WTC11 (cell line): ENCODE measurements around the gene FNDC3B. TPM values are rescaled to one million over a fixed set of nuclear protein-coding genes. Genes with fewer than 3 reads are reported as not detected.

Experiments used
- ATAC-seq: fragments of 200-7000 bp; cut with Tn5 transposase; 2 replicates; pipeline ENCODE4 v1.10.0; 2021; ENCODE audit warnings: mild to moderate bottlenecking, moderate library complexity
- CTCF ChIA-PET: fragments of 300-600 bp; sonication (Branson Sonifier 250); formaldehyde crosslinking; loops from one replicate; lab custom pipeline; 2021; ENCODE audit warnings: antibody characterized with exemption; lab: Charles Lee
- POLR2A ChIA-PET: fragments of 350-600 bp; sonication (Branson Sonifier 250); formaldehyde crosslinking; loops from one replicate; lab custom pipeline; 2021; ENCODE audit warnings: antibody characterized with exemption; lab: Charles Lee
- DNase-seq: peaks from one replicate; pipeline ENCODE4 v3.0.0; 2021; ENCODE audit warnings: low spot score
- H3K27ac Mint-ChIP-seq: 2 replicates; pipeline ENCODE4 v1.8.0; 2021; ENCODE audit warnings: mixed read lengths
- H3K27me3 Mint-ChIP-seq: 2 replicates; pipeline ENCODE4 v1.8.0; 2021; ENCODE audit warnings: low read depth, mild to moderate bottlenecking, moderate library complexity, mixed read lengths
- H3K36me3 Mint-ChIP-seq: 2 replicates; pipeline ENCODE4 v1.8.0; 2021; ENCODE audit warnings: mixed read lengths
- H3K4me1 Mint-ChIP-seq: 2 replicates; pipeline ENCODE4 v1.8.0; 2022; ENCODE audit warnings: mixed read lengths
- H3K4me3 Mint-ChIP-seq: 2 replicates; pipeline ENCODE4 v1.8.0; 2021; ENCODE audit warnings: mild to moderate bottlenecking, moderate library complexity, mixed read lengths
- H3K9me3 Mint-ChIP-seq: 2 replicates; pipeline ENCODE4 v1.8.0; 2021; ENCODE audit warnings: mixed read lengths
- ATF1 ChIP-seq: sonication (generic); formaldehyde crosslinking; IDR thresholded peaks from 2 replicates; pipeline ENCODE4 v1.8.1; 2023; ENCODE audit warnings: mild to moderate bottlenecking, moderate library complexity, missing genetic modification reagents
- CBFB ChIP-seq: sonication (generic); formaldehyde crosslinking; IDR thresholded peaks from 2 replicates; pipeline ENCODE4 v1.8.1; 2022; ENCODE audit warnings: mild to moderate bottlenecking, low read depth, missing genetic modification reagents
- FOXJ3 ChIP-seq: sonication (generic); formaldehyde crosslinking; IDR thresholded peaks from 2 replicates; pipeline ENCODE4 v1.9.0; 2021; ENCODE audit warnings: missing genetic modification reagents, mild to moderate bottlenecking, borderline replicate concordance
- HMGA2 ChIP-seq: fragments of 250-450 bp; sonication (Bioruptor Pico); IDR thresholded peaks from 2 replicates; pipeline ENCODE4 v1.4.0; 2021; ENCODE audit warnings: mild to moderate bottlenecking, moderate library complexity
- IRF2 ChIP-seq: sonication (generic); formaldehyde crosslinking; IDR thresholded peaks from 2 replicates; pipeline ENCODE4 v1.8.0; 2022; ENCODE audit warnings: low read depth, missing genetic modification reagents, borderline replicate concordance
- JAZF1 ChIP-seq: fragments of 250-450 bp; sonication (Bioruptor Pico); IDR thresholded peaks from 2 replicates; pipeline ENCODE4 v1.9.0; 2021; ENCODE audit warnings: moderate library complexity, mild to moderate bottlenecking, inconsistent platforms
- KAT7 ChIP-seq: sonication (generic); formaldehyde crosslinking; IDR thresholded peaks from 2 replicates; pipeline ENCODE4 v1.8.1; 2023; ENCODE audit warnings: missing genetic modification reagents, mild to moderate bottlenecking, borderline replicate concordance
- MXD4 ChIP-seq: fragments of 250-450 bp; sonication (Bioruptor Pico); IDR thresholded peaks from 2 replicates; pipeline ENCODE4 v1.8.0; 2021; ENCODE audit warnings: mild to moderate bottlenecking, moderate library complexity, borderline replicate concordance
- NFE2L1 ChIP-seq: sonication (generic); formaldehyde crosslinking; IDR thresholded peaks from 2 replicates; pipeline ENCODE4 v1.8.1; 2023; ENCODE audit warnings: missing genetic modification reagents
- NR3C1 ChIP-seq: sonication (generic); formaldehyde crosslinking; conservative IDR thresholded peaks from 2 replicates; pipeline ENCODE4 v1.8.1; 2023; ENCODE audit warnings: low read depth, mild to moderate bottlenecking, missing genetic modification reagents
- SMAD4 ChIP-seq: sonication (generic); formaldehyde crosslinking; IDR thresholded peaks from 2 replicates; pipeline ENCODE4 v1.8.0; 2022; ENCODE audit warnings: mild to moderate bottlenecking, missing genetic modification reagents
- ZNF232 ChIP-seq: sonication (generic); formaldehyde crosslinking; IDR thresholded peaks from 2 replicates; pipeline ENCODE4 v1.8.0; 2022; ENCODE audit warnings: mild to moderate bottlenecking, missing genetic modification reagents
- ZNF396 ChIP-seq: fragments of 250-450 bp; sonication (Bioruptor Pico); IDR thresholded peaks from 2 replicates; pipeline ENCODE4 v1.8.0; 2021; ENCODE audit warnings: mild to moderate bottlenecking, moderate library complexity, borderline replicate concordance
- total RNA-seq: library from RNA; stranded (reverse); gene quantifications from 3 replicates; pipeline ENCODE4 v1.2.3, GENCODE V29; 2021
- TF ChIP-seq, protein P1 (sequence below): sonication (generic); formaldehyde crosslinking; IDR thresholded peaks from 2 replicates; pipeline ENCODE4 v1.8.1; 2023; ENCODE audit warnings: mild to moderate bottlenecking, missing genetic modification reagents
- TF ChIP-seq, protein P2 (sequence below): sonication (generic); formaldehyde crosslinking; IDR thresholded peaks from 2 replicates; pipeline ENCODE4 v1.8.1; 2022; ENCODE audit warnings: mild to moderate bottlenecking, missing genetic modification reagents, moderate library complexity, borderline replicate concordance
- TF ChIP-seq, protein P3 (sequence below): sonication (generic); formaldehyde crosslinking; IDR thresholded peaks from 2 replicates; pipeline ENCODE4 v1.8.1; 2023; ENCODE audit warnings: mild to moderate bottlenecking, missing genetic modification reagents

The FNDC3B gene
- total RNA-seq, 1 experiment from 2014 or later: 42.8 TPM

DNA sequence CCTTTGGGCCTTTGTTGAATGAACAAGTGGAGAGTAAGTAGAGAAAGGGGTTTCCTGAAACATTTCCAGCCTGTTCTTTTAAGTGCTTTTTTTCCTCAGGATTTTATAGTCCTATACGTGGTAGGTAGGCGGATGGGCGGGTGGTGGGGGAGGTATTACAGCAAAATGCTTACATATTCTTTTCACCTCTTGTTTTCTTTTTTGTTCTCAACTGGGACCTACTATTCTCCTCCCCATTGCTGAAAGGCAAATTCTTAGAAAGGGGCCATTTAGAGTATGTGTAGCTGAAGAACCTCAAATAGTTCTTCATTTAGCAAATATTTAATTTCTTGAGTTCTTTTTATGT, 135.8 kb downstream of the FNDC3B start:
- DNase-seq: no peak
- POLR2A ChIA-PET: no interaction called here
- TF ChIP-seq, protein P1, sequence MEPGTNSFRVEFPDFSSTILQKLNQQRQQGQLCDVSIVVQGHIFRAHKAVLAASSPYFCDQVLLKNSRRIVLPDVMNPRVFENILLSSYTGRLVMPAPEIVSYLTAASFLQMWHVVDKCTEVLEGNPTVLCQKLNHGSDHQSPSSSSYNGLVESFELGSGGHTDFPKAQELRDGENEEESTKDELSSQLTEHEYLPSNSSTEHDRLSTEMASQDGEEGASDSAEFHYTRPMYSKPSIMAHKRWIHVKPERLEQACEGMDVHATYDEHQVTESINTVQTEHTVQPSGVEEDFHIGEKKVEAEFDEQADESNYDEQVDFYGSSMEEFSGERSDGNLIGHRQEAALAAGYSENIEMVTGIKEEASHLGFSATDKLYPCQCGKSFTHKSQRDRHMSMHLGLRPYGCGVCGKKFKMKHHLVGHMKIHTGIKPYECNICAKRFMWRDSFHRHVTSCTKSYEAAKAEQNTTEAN: no peak
- TF ChIP-seq SMAD4 (no peak), ATF1 (CRISPR knock-in tag) (no peak), FOXJ3 (CRISPR knock-in tag) (no peak), IRF2 (CRISPR knock-in tag) (no peak)
- TF ChIP-seq, protein P2, sequence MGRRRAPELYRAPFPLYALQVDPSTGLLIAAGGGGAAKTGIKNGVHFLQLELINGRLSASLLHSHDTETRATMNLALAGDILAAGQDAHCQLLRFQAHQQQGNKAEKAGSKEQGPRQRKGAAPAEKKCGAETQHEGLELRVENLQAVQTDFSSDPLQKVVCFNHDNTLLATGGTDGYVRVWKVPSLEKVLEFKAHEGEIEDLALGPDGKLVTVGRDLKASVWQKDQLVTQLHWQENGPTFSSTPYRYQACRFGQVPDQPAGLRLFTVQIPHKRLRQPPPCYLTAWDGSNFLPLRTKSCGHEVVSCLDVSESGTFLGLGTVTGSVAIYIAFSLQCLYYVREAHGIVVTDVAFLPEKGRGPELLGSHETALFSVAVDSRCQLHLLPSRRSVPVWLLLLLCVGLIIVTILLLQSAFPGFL: no peak
- H3K4me3 Mint-ChIP-seq: peak overlapping the region; percentile 41
- H3K27ac Mint-ChIP-seq: peak overlapping the region; percentile 94
- H3K4me1 Mint-ChIP-seq: peaks cover 84% of the 10 kb centered on the region
- CTCF ChIA-PET: no interaction called here
- no peaks in the 10 kb centered on the region for H3K9me3 Mint-ChIP-seq
- H3K27me3 Mint-ChIP-seq: no peaks in the 10 kb centered on the region
- no peak for ATAC-seq
- H3K36me3 Mint-ChIP-seq: no peaks in the 10 kb centered on the region; the same call in 1 of the 2 replicates

DNA sequence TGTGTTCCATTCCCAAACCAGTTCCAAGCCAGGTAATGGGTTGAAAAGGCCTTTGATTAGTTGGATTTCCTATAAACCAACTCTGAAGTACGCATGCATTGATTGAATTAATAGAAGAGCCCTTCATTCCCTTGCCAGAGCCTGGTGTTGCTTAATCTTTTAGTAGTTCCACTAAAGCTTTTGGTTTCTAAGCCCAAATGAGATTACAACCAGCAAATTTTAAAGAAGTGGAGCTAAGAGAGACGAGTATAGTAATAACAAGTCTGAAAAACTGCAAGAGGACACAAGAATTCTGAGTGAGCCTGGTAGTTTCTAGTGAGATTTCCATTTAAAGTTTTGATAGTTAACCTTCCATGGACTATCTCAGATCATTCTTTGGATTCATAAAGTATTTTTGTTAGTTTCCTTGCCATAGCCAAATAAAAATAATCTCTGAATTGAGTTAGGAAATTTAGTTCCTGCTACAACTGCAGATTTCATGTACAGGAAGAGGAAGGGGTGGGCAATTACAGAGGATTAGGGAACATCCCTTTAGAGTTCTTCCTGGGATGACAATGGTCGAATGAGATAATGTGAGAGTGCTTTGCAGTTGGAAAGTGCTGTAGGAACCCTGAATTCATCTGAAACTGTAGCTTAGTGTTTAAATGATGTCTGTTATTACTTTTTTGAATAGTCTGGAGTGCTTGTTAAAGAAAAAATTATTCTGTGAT, 136.8 kb downstream of the FNDC3B start:
- Mint-ChIP-seq H3K27ac (peak overlapping the region; percentile 94), H3K27me3 (no peaks in the 10 kb centered on the region), H3K9me3 (no peaks in the 10 kb centered on the region), H3K4me1 (peaks cover 77% of the 10 kb centered on the region), H3K4me3 (peak overlapping the region; percentile 41; the same call in 1 of the 2 replicates), H3K36me3 (no peaks in the 10 kb centered on the region; the same call in 1 of the 2 replicates)
- TF ChIP-seq NFE2L1 (no peak), MXD4 (CRISPR knock-in tag) (no peak), ZNF232 (no peak), ZNF396 (CRISPR knock-in tag) (no peak), HMGA2 (CRISPR knock-in tag) (no peak), KAT7 (CRISPR knock-in tag) (no peak)
- ChIA-PET CTCF (interaction anchor here (1.0 kb wide), 1 partner anchor 562 kb away, joined by 4 read pairs; no protein-coding TSS in a partner anchor), POLR2A (no interaction called here)
- ATAC-seq (no peak), DNase-seq (no peak)

DNA sequence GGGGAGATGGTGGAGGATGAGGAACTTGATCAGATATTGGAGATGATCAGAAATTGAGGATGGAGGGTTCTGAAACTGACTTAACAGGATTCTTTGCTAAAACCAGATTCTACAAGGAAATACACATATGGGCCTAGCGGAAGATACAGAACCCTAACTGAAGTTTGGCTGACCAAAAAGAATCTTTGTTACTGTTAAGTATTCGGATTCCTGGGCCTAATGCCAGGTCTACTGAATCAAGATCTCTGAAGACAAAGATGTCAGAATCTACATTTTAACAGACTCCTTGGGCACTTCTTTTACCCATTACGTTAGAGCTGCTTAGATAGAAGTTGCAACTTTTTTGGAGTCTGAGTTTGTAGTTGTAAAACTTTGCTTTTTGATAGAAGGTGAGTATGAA, 137.7 kb downstream of the FNDC3B start:
- no peak for TF ChIP-seq ATF1 (CRISPR knock-in tag)
- TF ChIP-seq, protein P1: no peak
- Mint-ChIP-seq H3K36me3 (no peaks in the 10 kb centered on the region; the same call in 1 of the 2 replicates), H3K27me3 (no peaks in the 10 kb centered on the region), H3K4me1 (peaks cover 71% of the 10 kb centered on the region), H3K4me3 (no peak overlapping the region), H3K9me3 (no peaks in the 10 kb centered on the region), H3K27ac (peak overlapping the region; percentile 13; the same call in 1 of the 2 replicates)
- ChIA-PET CTCF (interaction anchor here (1.0 to 1.8 kb wide), 2 partner anchors 8 to 563 kb away, joined by 4 to 9 read pairs; no protein-coding TSS in a partner anchor), POLR2A (interaction anchor here (0.6 to 0.7 kb wide), 2 partner anchors 83 to 823 kb away, joined by 5 to 8 read pairs; no protein-coding TSS in a partner anchor)
- ATAC-seq (no peak), DNase-seq (no peak)

DNA sequence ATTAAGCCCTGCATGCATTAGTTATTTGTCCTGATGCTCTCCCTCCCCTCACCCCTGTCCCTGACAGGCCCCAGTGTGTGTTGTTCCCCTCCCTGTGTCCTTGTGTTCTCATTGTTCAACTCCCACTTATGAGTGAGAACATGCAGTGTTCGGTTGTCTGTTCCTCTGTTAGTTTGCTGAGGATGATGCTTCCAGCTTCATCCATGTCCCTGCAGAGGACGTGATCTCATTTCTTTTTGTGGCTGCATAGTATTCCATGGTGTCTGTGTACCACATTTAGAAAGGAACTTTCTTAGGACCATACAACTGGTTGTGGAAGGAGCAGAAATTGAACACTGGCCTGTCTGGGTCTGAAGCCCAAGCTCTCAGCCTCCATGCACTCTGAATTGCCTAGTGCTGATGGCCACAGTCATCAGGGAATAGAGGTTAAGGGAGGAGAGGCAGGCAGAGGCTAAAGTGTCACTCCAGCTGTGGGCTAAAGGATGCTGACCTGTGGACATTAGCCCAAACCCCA, 138.5 kb downstream of the FNDC3B start:
- ChIA-PET POLR2A (no interaction called here), CTCF (interaction anchor here (0.6 to 1.8 kb wide), 2 partner anchors 9 to 495 kb away, joined by 3 to 9 read pairs; no protein-coding TSS in a partner anchor)
- Mint-ChIP-seq H3K9me3 (no peaks in the 10 kb centered on the region), H3K4me3 (no peak overlapping the region), H3K27ac (peak overlapping the region; percentile 87; the same call in 1 of the 2 replicates), H3K4me1 (peaks cover 71% of the 10 kb centered on the region), H3K36me3 (no peaks in the 10 kb centered on the region; the same call in 1 of the 2 replicates), H3K27me3 (no peaks in the 10 kb centered on the region)
- ATAC-seq: no peak
- TF ChIP-seq JAZF1 (CRISPR knock-in tag) (no peak), CBFB (CRISPR knock-in tag) (no peak), ATF1 (CRISPR knock-in tag) (no peak), IRF2 (CRISPR knock-in tag) (no peak), NR3C1 (CRISPR knock-in tag) (no peak)
- TF ChIP-seq, protein P3, sequence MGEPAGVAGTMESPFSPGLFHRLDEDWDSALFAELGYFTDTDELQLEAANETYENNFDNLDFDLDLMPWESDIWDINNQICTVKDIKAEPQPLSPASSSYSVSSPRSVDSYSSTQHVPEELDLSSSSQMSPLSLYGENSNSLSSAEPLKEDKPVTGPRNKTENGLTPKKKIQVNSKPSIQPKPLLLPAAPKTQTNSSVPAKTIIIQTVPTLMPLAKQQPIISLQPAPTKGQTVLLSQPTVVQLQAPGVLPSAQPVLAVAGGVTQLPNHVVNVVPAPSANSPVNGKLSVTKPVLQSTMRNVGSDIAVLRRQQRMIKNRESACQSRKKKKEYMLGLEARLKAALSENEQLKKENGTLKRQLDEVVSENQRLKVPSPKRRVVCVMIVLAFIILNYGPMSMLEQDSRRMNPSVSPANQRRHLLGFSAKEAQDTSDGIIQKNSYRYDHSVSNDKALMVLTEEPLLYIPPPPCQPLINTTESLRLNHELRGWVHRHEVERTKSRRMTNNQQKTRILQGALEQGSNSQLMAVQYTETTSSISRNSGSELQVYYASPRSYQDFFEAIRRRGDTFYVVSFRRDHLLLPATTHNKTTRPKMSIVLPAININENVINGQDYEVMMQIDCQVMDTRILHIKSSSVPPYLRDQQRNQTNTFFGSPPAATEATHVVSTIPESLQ (CRISPR knock-in tag): no peak
- no peak for DNase-seq
